ENCODE results near the gene FCRLB.
"Not testable (repeated sequence)": the region's sequence is repeated elsewhere in the genome, so short reads cannot be mapped to it uniquely, and the experiment has no call there.

The FCRLB gene

DNA sequence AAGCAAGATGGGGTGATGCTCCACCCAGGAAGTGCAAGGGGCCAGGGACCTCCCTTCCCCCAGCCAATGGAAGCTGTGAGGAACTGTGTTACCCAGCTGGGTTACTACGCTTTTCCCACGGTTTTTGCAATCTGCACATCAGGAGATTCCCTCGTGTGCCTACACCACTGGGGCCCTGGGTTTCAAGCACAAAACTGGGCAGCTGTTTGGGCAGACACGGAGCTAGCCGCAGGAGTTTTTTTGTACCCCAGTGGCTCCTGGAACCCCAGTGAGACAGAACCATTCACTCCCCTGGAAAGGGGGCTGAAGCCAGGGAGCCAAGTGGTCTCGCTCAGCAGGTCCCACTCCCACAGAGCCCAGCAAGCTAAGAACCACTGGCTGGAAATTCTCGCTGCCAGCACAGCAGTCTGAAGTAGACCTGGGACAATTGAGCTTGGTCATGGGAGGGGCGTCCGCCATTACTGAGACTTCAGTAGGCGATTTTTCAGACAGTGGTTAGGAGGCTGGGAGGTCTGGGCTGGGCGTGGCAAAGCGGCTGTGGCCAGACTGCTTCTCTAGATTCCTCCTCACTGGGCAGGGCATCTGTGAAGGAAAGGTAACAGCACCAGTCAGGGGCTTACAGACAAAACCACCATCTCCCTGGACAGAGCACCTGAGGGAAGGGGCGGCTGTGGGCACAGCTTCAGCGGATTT is 28.2 kb upstream of the FCRLB start:
- not testable (repeated sequence) for H3K9me3 ChIP-seq (ENCODE audit: control insufficient read depth in 2 of 2, low read length in 2 of 2); H3K27me3 ChIP-seq (ENCODE audit: control insufficient read depth in 2 of 2, insufficient read depth in 2 of 2, low read length in 2 of 2); H3K4me3 ChIP-seq (ENCODE audit: low read length in 2 of 2); H3K27ac ChIP-seq (ENCODE audit: low read depth in 2 of 2, low read length in 2 of 2); H3K36me3 ChIP-seq (ENCODE audit: control insufficient read depth in 2 of 2, insufficient read depth in 2 of 2, low read length in 2 of 2); H3K9ac ChIP-seq (ENCODE audit: low read depth in 1 of 2, low read length in 2 of 2); H3K4me1 ChIP-seq (ENCODE audit: control insufficient read depth in 2 of 2, insufficient read depth in 2 of 2, low read length in 2 of 2)

DNA sequence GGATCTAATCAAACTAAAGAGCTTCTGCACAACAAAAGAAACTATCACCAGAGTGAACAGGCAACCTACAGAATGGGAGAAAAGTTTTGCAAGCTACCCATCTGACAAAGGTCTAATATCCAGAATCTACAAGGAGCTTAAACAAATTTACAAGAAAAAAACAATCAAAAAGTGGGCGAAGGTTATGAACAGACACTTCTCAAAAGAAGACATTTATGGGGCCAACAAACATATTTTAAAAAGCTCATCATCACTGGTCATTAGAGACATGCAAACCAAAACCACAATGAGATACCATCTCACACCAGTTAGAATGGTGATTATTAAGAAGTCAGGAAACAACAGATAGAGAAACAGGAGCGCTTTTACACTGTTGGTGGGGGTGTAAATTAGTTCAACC is 23.0 kb upstream of the FCRLB start:
- not testable (repeated sequence) for H3K9ac ChIP-seq (ENCODE audit: low read depth in 1 of 2, low read length in 2 of 2); H3K36me3 ChIP-seq (ENCODE audit: control insufficient read depth in 2 of 2, insufficient read depth in 2 of 2, low read length in 2 of 2)

DNA sequence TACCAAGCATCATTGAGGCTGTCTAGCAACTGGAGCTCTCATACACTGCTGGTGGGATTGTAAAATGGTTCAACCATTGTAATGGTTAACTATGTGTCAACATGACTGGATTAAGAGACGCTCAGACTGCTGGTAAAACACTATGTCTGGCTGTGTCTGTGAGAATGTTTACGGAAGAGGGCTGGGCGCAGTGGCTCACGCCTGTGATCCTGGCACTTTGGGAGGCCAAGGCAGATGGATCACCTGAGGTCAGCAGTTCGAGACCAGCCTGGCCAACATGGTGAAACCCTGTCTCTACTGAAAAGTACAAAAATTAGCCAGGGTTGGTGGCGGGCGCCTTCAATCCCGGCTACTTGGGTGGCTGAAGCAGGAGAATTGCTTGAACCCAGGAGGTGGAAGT is 19.1 kb upstream of the FCRLB start:
- Histone ChIP-seq H3K36me3 (ENCODE audit: control insufficient read depth in 2 of 2, insufficient read depth in 2 of 2, low read length in 2 of 2) (no peaks in the 10 kb centered on the region), H3K9ac (ENCODE audit: low read depth in 1 of 2, low read length in 2 of 2) (no peak overlapping the region), H3K27me3 (ENCODE audit: control insufficient read depth in 2 of 2, insufficient read depth in 2 of 2, low read length in 2 of 2) (no peaks in the 10 kb centered on the region), H3K9me3 (ENCODE audit: control insufficient read depth in 2 of 2, low read length in 2 of 2) (no peaks in the 10 kb centered on the region), H3K4me3 (ENCODE audit: low read length in 2 of 2) (no peak overlapping the region), H3K4me1 (ENCODE audit: control insufficient read depth in 2 of 2, insufficient read depth in 2 of 2, low read length in 2 of 2) (no peaks in the 10 kb centered on the region), H3K27ac (ENCODE audit: low read depth in 2 of 2, low read length in 2 of 2) (no peak overlapping the region)

More for the DNA sequence above, 23.0 kb upstream of the FCRLB start:
- not testable (repeated sequence) for H3K9me3 ChIP-seq (ENCODE audit: control insufficient read depth in 2 of 2, low read length in 2 of 2); H3K27ac ChIP-seq (ENCODE audit: low read depth in 2 of 2, low read length in 2 of 2); H3K27me3 ChIP-seq (ENCODE audit: control insufficient read depth in 2 of 2, insufficient read depth in 2 of 2, low read length in 2 of 2); H3K4me1 ChIP-seq (ENCODE audit: control insufficient read depth in 2 of 2, insufficient read depth in 2 of 2, low read length in 2 of 2); H3K4me3 ChIP-seq (ENCODE audit: low read length in 2 of 2)

DNA sequence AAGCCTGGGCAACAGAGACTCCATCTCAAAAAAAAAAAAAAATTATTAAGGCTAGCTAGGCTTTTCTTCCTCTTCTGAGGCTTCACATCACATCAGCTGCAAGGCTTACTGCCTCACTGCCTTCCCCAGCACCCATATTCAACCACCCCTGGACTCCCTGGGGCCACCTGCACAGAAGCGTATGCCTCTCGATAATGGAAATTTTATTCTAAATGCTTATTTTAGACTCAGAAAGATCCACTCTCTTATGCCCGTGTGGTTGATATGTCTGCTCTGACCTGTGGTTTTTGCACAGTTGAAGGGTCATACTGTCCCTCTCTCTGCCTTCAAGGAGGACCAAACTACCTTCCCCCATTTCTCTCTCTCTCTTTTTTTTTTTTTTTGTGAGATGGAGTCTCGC is 15.8 kb upstream of the FCRLB start:
- no peak overlapping the region for H3K9ac ChIP-seq (ENCODE audit: low read depth in 1 of 2, low read length in 2 of 2)
- H3K36me3 ChIP-seq (ENCODE audit: control insufficient read depth in 2 of 2, insufficient read depth in 2 of 2, low read length in 2 of 2), result no peaks in the 10 kb centered on the region
- no peak overlapping the region for H3K4me3 ChIP-seq (ENCODE audit: low read length in 2 of 2)
- no peaks in the 10 kb centered on the region for H3K4me1 ChIP-seq (ENCODE audit: control insufficient read depth in 2 of 2, insufficient read depth in 2 of 2, low read length in 2 of 2)
- no peak overlapping the region for H3K27ac ChIP-seq (ENCODE audit: low read depth in 2 of 2, low read length in 2 of 2)
- no peaks in the 10 kb centered on the region for H3K9me3 ChIP-seq (ENCODE audit: control insufficient read depth in 2 of 2, low read length in 2 of 2)
- no peaks in the 10 kb centered on the region for H3K27me3 ChIP-seq (ENCODE audit: control insufficient read depth in 2 of 2, insufficient read depth in 2 of 2, low read length in 2 of 2)

DNA sequence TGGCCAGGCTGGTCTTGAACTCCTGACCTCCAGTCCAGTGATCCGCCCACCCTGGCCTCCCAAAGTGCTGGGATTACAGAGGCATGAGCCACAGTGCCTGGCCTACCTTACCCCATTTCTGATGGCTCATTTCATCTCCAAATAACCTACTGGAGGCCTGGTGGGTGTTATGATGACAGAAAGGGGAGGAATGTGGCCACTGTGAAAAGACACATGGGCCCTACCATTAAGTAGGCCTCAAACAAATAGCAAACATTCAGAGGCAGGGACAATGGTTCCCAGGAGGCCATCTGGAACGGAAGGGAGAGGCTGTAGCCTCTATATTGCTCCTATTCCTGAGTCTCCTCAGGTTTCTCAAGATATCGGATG is 15.2 kb upstream of the FCRLB start:
- no peaks in the 10 kb centered on the region for H3K27me3 ChIP-seq (ENCODE audit: control insufficient read depth in 2 of 2, insufficient read depth in 2 of 2, low read length in 2 of 2)
- H3K9ac ChIP-seq (ENCODE audit: low read depth in 1 of 2, low read length in 2 of 2), result no peak overlapping the region
- no peaks in the 10 kb centered on the region for H3K36me3 ChIP-seq (ENCODE audit: control insufficient read depth in 2 of 2, insufficient read depth in 2 of 2, low read length in 2 of 2)
- no peaks in the 10 kb centered on the region for H3K4me1 ChIP-seq (ENCODE audit: control insufficient read depth in 2 of 2, insufficient read depth in 2 of 2, low read length in 2 of 2)
- no peaks in the 10 kb centered on the region for H3K9me3 ChIP-seq (ENCODE audit: control insufficient read depth in 2 of 2, low read length in 2 of 2)
- H3K27ac ChIP-seq (ENCODE audit: low read depth in 2 of 2, low read length in 2 of 2), result no peak overlapping the region
- H3K4me3 ChIP-seq (ENCODE audit: low read length in 2 of 2), result no peak overlapping the region

DNA sequence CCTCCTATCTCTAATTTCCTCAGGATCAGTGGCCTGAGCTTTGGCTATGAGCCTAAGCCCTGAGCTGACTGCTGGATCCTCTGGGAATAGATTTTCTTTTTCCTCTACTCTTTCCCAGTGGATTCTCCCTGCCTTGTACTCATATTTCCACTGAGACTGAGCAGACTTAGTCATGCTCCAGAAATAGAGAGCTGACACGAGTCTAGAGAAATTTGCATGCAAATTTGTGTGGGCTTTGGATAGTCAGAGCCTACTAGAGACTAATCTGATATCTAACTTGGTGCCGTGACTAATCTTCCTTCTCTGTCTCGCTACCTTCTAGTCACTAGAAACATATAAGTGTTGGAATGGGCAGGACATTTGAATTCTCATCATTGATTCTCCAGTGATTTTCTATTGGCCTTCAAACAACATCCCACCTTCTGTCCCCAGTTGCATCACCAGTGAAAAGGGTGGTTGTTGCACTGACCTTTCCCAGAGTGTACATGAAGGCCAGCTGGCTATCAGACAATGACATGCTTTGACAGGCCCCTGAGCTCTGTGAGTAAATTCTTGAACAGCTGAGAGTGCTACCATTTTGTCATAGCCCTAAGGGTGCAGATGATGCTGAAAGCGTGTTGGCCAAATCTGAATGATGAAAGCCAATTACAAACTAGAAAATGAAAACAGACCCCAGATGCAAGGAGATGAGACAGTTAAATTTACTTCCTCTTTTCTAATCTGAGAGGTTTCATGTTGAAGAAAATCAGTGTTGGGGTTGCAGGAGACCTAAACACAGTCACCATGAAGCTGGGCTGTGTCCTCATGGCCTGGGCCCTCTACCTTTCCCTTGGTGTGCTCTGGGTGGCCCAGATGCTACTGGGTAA is 14.6 kb upstream of the FCRLB start, which contains the start of gene FCRLA:
Gene FCRLA (plus strand): TSS at position 748 of the 866 bp plus-strand sequence. CDS start 36 bp downstream, at position 784.
- Histone ChIP-seq H3K36me3 (ENCODE audit: control insufficient read depth in 2 of 2, insufficient read depth in 2 of 2, low read length in 2 of 2) (no peaks in the 10 kb centered on the region), H3K27ac (ENCODE audit: low read depth in 2 of 2, low read length in 2 of 2) (peak within 1 kb of the TSS in 1 of 2 donors; percentile 4), H3K9ac (ENCODE audit: low read depth in 1 of 2, low read length in 2 of 2) (no peak within 1 kb of the TSS), H3K4me1 (ENCODE audit: control insufficient read depth in 2 of 2, insufficient read depth in 2 of 2, low read length in 2 of 2) (no peaks in the 10 kb centered on the region), H3K27me3 (ENCODE audit: control insufficient read depth in 2 of 2, insufficient read depth in 2 of 2, low read length in 2 of 2) (no peaks in the 10 kb centered on the region), H3K4me3 (ENCODE audit: low read length in 2 of 2) (no peak within 1 kb of the TSS), H3K9me3 (ENCODE audit: control insufficient read depth in 2 of 2, low read length in 2 of 2) (no peaks in the 10 kb centered on the region)

DNA sequence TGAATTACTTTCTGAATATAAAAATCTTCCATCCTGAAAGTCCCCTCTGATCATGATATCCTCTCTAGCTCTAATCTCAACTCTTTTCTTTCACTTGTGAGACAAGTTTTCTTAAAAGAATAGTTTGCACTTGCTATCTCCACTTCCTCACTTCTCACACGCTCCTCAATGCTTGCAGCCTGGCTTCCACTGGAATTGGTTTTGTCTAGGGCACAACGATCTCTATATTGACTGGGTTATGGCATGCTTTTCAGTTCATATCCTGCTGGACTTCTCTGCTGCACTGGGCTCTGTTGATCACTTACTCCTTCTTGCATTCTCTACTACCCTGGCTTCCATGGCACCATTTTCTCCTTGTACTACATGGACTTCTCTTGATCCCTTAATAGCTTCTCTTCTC is 13.8 kb upstream of the FCRLB start:
- no peak overlapping the region for H3K27ac ChIP-seq (ENCODE audit: low read depth in 2 of 2, low read length in 2 of 2)
- H3K9me3 ChIP-seq (ENCODE audit: control insufficient read depth in 2 of 2, low read length in 2 of 2), result no peaks in the 10 kb centered on the region
- H3K27me3 ChIP-seq (ENCODE audit: control insufficient read depth in 2 of 2, insufficient read depth in 2 of 2, low read length in 2 of 2), result no peaks in the 10 kb centered on the region

DNA sequence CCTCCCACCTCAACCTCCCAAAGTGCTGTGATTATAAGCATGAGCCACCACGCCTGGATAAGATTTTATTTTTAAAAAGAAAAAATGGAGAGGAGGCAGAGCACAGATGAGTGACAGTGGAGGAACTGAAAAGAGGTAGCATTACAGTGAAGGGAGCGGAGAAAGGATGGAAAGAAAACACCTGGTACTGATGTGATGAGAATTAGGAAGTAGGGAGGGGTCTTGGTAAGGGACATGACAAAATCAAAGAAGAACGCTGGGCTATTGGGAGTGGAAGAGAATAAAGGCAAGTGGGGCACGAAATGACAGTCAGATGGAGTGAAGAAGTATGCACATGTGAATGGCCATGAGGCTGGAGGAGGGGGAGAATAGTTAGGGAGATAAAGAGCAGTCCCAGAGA is 12.0 kb upstream of the FCRLB start:
- Histone ChIP-seq H3K4me1 (ENCODE audit: control insufficient read depth in 2 of 2, insufficient read depth in 2 of 2, low read length in 2 of 2) (no peaks in the 10 kb centered on the region), H3K36me3 (ENCODE audit: control insufficient read depth in 2 of 2, insufficient read depth in 2 of 2, low read length in 2 of 2) (no peaks in the 10 kb centered on the region), H3K9ac (ENCODE audit: low read depth in 1 of 2, low read length in 2 of 2) (no peak overlapping the region), H3K4me3 (ENCODE audit: low read length in 2 of 2) (no peak overlapping the region), H3K27me3 (ENCODE audit: control insufficient read depth in 2 of 2, insufficient read depth in 2 of 2, low read length in 2 of 2) (no peaks in the 10 kb centered on the region), H3K9me3 (ENCODE audit: control insufficient read depth in 2 of 2, low read length in 2 of 2) (no peaks in the 10 kb centered on the region), H3K27ac (ENCODE audit: low read depth in 2 of 2, low read length in 2 of 2) (no peak overlapping the region)

More for the DNA sequence above, 13.8 kb upstream of the FCRLB start:
- Histone ChIP-seq H3K36me3 (ENCODE audit: control insufficient read depth in 2 of 2, insufficient read depth in 2 of 2, low read length in 2 of 2) (no peaks in the 10 kb centered on the region), H3K4me3 (ENCODE audit: low read length in 2 of 2) (no peak overlapping the region), H3K4me1 (ENCODE audit: control insufficient read depth in 2 of 2, insufficient read depth in 2 of 2, low read length in 2 of 2) (no peaks in the 10 kb centered on the region), H3K9ac (ENCODE audit: low read depth in 1 of 2, low read length in 2 of 2) (no peak overlapping the region)

DNA sequence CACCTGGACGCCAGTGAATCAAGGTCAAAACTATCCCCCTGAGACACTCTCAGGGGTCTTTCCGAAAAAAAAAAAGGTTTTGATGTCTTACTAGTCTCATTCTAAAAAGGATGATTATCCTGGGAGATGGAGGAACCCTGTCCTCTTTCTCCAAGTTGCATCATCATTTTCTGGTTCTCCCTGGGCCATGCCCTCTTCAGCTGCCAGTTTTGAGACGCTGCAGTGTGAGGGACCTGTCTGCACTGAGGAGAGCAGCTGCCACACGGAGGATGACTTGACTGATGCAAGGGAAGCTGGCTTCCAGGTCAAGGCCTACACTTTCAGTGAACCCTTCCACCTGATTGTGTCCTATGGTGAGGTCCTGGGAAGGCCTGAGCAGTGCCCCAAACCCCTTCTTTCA is 10.8 kb upstream of the FCRLB start:
- H3K4me1 ChIP-seq (ENCODE audit: control insufficient read depth in 2 of 2, insufficient read depth in 2 of 2, low read length in 2 of 2), result no peaks in the 10 kb centered on the region
- H3K9ac ChIP-seq (ENCODE audit: low read depth in 1 of 2, low read length in 2 of 2), result no peak overlapping the region
- no peak overlapping the region for H3K27ac ChIP-seq (ENCODE audit: low read depth in 2 of 2, low read length in 2 of 2)
- H3K4me3 ChIP-seq (ENCODE audit: low read length in 2 of 2), result no peak overlapping the region
- H3K36me3 ChIP-seq (ENCODE audit: control insufficient read depth in 2 of 2, insufficient read depth in 2 of 2, low read length in 2 of 2), result no peaks in the 10 kb centered on the region
- no peaks in the 10 kb centered on the region for H3K27me3 ChIP-seq (ENCODE audit: control insufficient read depth in 2 of 2, insufficient read depth in 2 of 2, low read length in 2 of 2)
- H3K9me3 ChIP-seq (ENCODE audit: control insufficient read depth in 2 of 2, low read length in 2 of 2), result no peaks in the 10 kb centered on the region

DNA sequence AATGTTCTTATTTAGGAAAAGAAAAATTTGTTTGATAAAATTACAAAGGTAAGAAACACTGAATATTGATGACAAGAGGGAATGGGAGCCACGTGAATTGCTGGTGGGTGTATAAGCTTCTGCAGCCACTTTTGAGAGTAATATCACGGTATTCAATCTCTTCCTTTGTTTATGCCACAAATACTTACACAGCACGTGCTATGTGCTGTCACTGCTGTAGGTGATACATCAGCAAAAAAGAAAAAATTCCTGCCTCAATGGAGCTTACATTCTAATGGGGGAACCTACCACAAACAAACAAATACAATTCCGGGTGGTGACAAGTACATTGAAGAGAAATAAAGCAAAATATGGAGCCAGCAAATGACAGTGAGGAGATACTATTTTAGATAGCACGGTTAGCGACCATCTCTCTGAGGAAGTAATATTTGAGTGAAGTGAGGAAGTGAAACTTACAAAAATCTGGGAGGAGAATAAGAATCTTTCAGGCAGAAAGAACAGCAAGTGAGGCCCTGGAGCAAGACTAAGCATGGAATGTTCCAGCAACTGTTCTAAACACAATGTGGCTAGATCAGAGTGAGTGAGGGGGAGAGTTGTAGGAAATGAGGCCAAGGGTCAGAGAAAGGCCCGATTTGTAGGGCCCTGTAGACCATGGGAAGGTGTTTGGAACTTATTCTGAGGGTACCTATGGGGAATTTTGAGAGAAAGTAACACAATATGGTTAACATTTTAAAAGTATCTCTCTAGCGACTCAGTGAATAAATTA is 2.6 kb upstream of the FCRLB start:
- H3K9me3 ChIP-seq (ENCODE audit: control insufficient read depth in 2 of 2, low read length in 2 of 2), result no peaks in the 10 kb centered on the region
- no peaks in the 10 kb centered on the region for H3K36me3 ChIP-seq (ENCODE audit: control insufficient read depth in 2 of 2, insufficient read depth in 2 of 2, low read length in 2 of 2)
- no peak overlapping the region for H3K4me3 ChIP-seq (ENCODE audit: low read length in 2 of 2)
- H3K9ac ChIP-seq (ENCODE audit: low read depth in 1 of 2, low read length in 2 of 2), result no peak overlapping the region
- H3K27ac ChIP-seq (ENCODE audit: low read depth in 2 of 2, low read length in 2 of 2), result no peak overlapping the region
- H3K4me1 ChIP-seq (ENCODE audit: control insufficient read depth in 2 of 2, insufficient read depth in 2 of 2, low read length in 2 of 2), result peaks cover 0 to 2% of the 10 kb centered on the region in 2 donors
- peaks cover 0 to 5% of the 10 kb centered on the region in 2 donors for H3K27me3 ChIP-seq (ENCODE audit: control insufficient read depth in 2 of 2, insufficient read depth in 2 of 2, low read length in 2 of 2)

All from mucosa of rectum (tissue), 2 donors.